Measurements from ENCODE around the gene HACD2.

The HACD2 gene

DNA sequence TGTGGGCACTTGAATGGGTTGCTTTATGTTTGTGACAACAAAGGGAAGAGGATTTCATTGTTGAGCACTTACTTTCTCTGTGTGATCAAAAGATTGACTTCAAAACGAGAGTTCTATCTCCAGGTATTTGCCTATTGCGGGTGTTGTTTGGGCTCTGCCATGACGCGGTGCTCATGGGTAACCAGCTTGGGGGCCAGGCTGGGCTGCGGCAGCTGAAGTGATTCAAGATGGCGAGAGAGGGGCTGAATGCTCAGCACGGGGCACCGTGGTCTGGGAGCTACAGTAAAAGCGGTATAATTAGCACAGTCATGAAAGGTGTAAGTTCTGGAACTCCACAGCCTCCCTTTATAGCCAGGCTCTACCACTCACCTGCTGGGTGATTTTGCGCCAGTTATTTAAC lies 105.0 kb downstream of the HACD2 start:
- peaks cover 31% of the 10 kb centered on the region for H3K27me3 Mint-ChIP-seq

DNA sequence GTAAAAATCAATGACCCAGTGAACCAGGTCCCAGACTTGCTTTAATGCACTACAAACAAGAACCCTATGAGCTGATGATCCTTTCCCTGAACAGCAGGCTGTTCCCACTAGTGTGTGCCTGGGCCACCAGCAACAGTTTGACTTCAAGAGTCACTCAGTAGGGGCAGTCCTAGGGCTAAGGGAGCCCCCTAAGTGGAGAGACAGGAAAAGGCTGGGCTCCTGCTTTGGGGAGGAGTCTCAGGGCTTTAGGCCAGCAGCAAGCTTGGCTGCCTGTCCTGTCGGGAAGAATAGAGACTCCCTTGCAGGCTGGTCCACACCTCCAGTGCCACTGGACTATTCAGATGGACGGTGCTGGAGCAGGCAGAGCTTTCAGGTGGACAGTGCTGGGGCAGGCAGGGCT lies 106.5 kb downstream of the HACD2 start:
- no peaks in the 10 kb centered on the region for H3K4me1 Mint-ChIP-seq (ENCODE audit: low read depth)
- H3K27ac Mint-ChIP-seq = no peak overlapping the region
- H3K4me3 Mint-ChIP-seq = no peak overlapping the region
- H3K27me3 Mint-ChIP-seq = peaks cover 31% of the 10 kb centered on the region
- H3K36me3 Mint-ChIP-seq (ENCODE audit: low read depth) = no peaks in the 10 kb centered on the region
- H3K9me3 Mint-ChIP-seq = no peaks in the 10 kb centered on the region

More for the DNA sequence above, 105.0 kb downstream of the HACD2 start:
- H3K4me1 Mint-ChIP-seq (ENCODE audit: low read depth) = no peaks in the 10 kb centered on the region
- H3K9me3 Mint-ChIP-seq = no peaks in the 10 kb centered on the region
- no peaks in the 10 kb centered on the region for H3K36me3 Mint-ChIP-seq (ENCODE audit: low read depth)
- H3K27ac Mint-ChIP-seq = no peak overlapping the region
- H3K4me3 Mint-ChIP-seq = no peak overlapping the region

DNA sequence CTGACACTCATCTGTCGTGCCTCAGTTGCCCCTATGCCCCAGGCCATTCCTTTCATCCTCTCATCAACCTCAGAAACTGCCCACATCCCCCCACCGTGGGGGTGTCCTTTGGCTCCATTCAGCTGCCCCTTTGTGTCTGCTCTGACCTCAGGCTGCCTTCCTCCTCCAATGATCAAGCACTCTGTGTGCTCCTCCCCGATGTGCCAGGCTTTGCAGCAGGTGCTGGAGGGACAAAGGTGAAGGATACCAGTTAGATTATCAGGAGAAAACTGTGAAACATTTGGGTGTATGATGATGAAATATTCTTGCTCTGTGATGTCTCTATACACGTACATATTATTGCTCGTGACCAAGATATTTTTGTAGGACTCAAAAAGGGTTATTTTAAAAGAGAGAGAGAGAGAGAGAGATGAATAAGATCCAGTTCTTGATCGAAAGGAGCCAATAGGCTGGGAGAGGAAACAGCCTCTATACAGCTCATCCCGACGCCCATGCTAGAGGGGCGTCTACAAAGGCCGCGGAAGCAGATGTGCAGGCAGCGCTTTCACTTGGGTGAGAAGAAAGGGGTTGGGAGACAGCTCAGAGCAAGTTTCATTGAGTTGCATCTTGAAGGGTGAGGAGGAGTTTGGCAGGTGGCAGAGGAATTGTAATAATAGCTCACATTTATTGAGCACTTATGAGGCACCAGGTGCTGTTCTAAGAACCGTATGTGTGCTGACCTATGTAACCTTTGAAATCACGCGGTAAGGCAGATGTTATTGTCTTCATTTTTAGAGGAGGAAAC lies 107.7 kb downstream of the HACD2 start:
- peaks cover 31% of the 10 kb centered on the region for H3K27me3 Mint-ChIP-seq
- no peaks in the 10 kb centered on the region for H3K4me1 Mint-ChIP-seq (ENCODE audit: low read depth)
- no peak overlapping the region for H3K4me3 Mint-ChIP-seq
- H3K9me3 Mint-ChIP-seq = no peaks in the 10 kb centered on the region
- H3K36me3 Mint-ChIP-seq (ENCODE audit: low read depth) = no peaks in the 10 kb centered on the region
- no peak overlapping the region for H3K27ac Mint-ChIP-seq

DNA sequence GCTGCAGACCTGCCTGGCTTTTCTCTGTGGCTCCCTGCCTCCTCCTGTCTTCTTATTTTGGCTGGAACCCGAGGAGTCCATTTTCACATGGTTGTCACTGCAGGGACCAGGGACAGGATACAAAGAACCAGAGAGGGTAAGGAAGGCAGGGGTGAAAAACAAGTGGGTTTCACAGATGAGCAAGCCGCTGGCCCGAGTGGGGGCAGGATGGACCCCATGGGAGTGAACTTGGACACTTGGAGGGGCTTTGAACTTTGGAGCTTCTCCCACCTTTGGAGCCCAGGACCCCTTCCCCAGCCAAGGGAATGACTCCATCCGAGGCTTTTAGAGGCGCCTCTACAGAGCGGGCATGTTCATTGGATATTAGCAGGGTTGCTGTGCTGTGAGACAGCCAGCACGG lies 109.1 kb downstream of the HACD2 start:
- Mint-ChIP-seq H3K36me3 (ENCODE audit: low read depth) (no peaks in the 10 kb centered on the region), H3K4me1 (ENCODE audit: low read depth) (no peaks in the 10 kb centered on the region), H3K27ac (no peak overlapping the region), H3K27me3 (peaks cover 34% of the 10 kb centered on the region), H3K9me3 (no peaks in the 10 kb centered on the region), H3K4me3 (no peak overlapping the region)

DNA sequence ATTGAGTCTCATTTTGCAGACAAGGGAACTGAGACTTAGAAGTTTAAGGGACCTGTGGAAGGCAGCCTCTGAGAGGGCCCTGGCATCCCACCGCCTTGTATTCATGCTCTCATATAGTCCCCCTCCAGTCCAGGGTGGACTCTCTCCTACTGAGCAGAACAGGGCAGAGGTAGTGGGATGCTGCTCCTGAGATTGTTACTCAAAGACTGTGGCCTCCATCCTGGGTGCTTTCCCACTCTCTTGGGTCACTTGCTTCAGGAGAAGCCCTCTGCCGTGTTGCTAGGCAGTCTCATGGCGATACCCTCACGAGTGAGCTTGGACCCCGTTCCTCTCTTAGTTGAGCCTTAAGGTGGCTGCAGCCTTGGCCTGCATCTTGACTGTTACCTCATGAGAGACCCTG lies 113.7 kb downstream of the HACD2 start:
- Mint-ChIP-seq H3K27ac (no peak overlapping the region), H3K27me3 (peaks cover 18% of the 10 kb centered on the region), H3K9me3 (no peaks in the 10 kb centered on the region), H3K4me1 (ENCODE audit: low read depth) (no peaks in the 10 kb centered on the region), H3K4me3 (no peak overlapping the region), H3K36me3 (ENCODE audit: low read depth) (no peaks in the 10 kb centered on the region)

DNA sequence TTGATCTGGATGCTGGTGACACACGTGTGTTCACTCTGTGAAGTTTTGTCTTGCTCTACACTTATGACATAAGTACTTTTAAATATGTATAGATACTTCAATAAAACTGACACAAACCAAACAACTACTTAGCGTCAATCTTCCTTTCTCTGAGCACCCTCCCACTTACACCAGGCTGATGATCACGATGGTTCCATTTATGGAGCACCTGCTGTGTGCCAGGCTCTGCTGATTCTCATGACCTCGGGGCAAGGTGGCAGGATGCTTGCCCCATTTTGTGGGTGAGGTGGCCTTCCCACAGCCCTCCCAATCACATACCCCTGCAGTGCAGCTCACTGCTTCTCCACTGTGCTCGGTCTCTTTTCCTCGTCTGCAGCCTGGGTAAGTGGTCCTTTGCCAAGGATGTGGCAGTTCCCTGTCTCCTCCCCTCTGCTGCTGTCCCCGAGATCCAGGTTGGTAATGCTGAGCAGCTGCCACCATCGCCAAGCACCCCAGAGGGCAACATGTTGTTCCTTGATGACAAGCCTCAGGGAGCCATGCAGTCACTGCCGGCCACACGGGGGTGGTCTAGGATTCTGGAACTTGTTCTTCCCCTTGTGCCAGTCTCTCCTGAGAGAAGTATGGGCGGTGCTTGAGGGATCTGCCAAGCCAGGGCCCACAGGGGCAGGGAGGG lies 115.4 kb downstream of the HACD2 start:
- no peak overlapping the region for H3K4me3 Mint-ChIP-seq
- no peaks in the 10 kb centered on the region for H3K9me3 Mint-ChIP-seq
- H3K4me1 Mint-ChIP-seq (ENCODE audit: low read depth) = no peaks in the 10 kb centered on the region
- peaks cover 15% of the 10 kb centered on the region for H3K27me3 Mint-ChIP-seq
- no peaks in the 10 kb centered on the region for H3K36me3 Mint-ChIP-seq (ENCODE audit: low read depth)
- H3K27ac Mint-ChIP-seq = no peak overlapping the region

DNA sequence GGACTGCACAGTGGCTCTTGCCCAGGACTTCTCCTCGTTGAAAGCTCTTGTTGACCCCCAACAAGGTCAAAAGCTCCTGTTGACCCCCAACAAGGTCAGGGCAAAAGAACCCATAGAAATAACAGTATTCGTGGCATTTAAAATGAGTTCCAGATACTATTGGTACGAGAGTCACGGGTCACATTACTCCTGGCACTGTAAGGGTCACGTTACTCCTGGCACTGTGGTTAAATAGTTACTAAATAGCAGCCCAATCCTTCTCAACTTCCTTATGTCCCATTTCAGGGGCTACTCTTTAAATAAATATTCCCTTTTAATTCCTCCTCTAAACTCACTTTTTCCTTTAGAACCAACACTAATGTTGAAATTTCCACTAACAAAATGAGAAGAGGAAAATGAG lies 117.8 kb downstream of the HACD2 start:
- Mint-ChIP-seq H3K4me3 (no peak overlapping the region), H3K27me3 (peaks cover 14% of the 10 kb centered on the region), H3K36me3 (ENCODE audit: low read depth) (no peaks in the 10 kb centered on the region), H3K27ac (no peak overlapping the region), H3K4me1 (ENCODE audit: low read depth) (no peaks in the 10 kb centered on the region), H3K9me3 (no peaks in the 10 kb centered on the region)

DNA sequence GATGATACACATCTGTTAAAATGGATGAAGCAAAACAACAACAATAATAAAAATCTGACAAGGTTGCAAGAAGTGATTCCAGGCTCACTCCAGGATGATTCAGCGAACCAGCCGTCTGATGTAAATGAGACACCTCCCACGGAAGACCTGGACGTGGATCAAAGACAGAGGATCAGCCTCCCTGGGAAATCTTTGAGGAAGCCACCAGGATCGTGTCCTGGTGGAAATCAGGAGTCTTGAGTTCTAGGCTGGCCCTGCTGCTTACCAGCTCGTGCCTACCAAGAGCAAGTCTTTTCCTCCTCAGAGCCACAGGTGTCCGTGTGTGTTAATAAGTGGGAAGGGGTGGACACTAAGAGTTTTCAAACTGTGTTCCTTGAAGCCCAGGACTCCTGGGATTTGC lies 120.6 kb downstream of the HACD2 start:
- Mint-ChIP-seq H3K9me3 (no peaks in the 10 kb centered on the region), H3K36me3 (ENCODE audit: low read depth) (no peaks in the 10 kb centered on the region), H3K27me3 (peaks cover 15% of the 10 kb centered on the region), H3K4me1 (ENCODE audit: low read depth) (no peaks in the 10 kb centered on the region), H3K4me3 (no peak overlapping the region), H3K27ac (no peak overlapping the region)

DNA sequence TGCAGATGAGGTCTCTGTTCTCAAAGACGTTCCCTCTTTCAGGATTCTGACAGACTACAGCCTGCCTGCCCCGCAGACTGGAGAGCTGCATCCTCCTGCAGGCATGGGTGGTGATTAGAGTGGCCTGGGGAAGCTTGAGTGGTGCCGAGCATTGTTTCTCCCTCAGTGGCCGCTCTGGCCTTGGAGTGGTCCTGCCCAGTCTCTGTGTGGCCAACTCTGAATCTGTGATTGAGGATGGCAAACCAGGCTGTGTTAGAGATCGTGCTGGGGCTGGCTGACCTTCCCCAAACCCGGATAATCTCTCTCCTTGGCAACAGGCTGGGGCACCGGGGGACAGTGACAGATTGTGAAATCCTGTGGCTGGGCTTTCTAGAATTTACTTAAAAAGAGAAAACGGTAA lies 125.0 kb downstream of the HACD2 start:
- H3K27me3 Mint-ChIP-seq = peaks cover 20% of the 10 kb centered on the region

DNA sequence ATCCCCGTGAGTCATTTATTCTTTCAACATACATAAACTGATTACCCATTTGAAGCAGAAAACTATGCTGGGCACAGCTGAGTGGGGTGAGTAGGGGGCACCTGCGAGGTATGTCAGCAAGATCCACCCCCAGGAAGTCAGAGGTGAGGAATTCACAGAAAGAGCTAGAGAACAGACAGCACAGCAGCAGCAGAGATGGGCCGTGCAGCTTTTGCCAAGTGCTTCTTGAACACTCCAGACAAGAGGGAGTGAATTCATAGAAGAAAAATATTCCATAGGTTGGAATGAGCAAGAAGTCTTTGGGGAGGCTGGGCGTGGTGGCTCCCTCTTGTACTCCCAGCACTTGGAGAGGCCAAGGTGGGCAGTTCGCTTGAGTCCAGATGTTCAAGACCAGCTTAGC lies 126.6 kb downstream of the HACD2 start:
- Mint-ChIP-seq H3K27me3 (peaks cover 20% of the 10 kb centered on the region), H3K36me3 (ENCODE audit: low read depth) (no peaks in the 10 kb centered on the region), H3K9me3 (no peaks in the 10 kb centered on the region), H3K4me1 (ENCODE audit: low read depth) (no peaks in the 10 kb centered on the region), H3K4me3 (no peak overlapping the region), H3K27ac (no peak overlapping the region)

More for the DNA sequence above, 125.0 kb downstream of the HACD2 start:
- no peak overlapping the region for H3K27ac Mint-ChIP-seq
- no peak overlapping the region for H3K4me3 Mint-ChIP-seq
- H3K4me1 Mint-ChIP-seq (ENCODE audit: low read depth) = no peaks in the 10 kb centered on the region
- no peaks in the 10 kb centered on the region for H3K9me3 Mint-ChIP-seq
- no peaks in the 10 kb centered on the region for H3K36me3 Mint-ChIP-seq (ENCODE audit: low read depth)

DNA sequence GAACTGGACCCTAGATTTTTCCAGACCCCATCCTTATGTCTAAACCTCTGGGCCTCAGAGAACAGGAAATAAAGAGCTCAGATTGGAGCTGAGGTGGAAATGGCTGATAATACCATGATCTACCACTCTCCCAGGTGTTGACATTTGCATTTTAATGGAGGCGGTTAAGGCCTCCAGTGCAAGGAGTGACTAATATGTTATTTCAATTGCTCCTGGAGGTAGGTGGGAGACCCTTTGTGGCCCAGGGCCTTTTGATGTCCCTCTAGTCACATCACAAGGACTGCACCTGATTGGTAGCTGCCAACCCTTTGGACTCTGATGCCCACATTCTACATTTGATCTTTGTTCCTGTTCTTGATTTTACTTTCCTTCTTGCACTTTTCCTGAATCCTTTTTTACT lies 127.0 kb downstream of the HACD2 start:
- no peak overlapping the region for H3K27ac Mint-ChIP-seq
- H3K4me3 Mint-ChIP-seq = no peak overlapping the region
- no peaks in the 10 kb centered on the region for H3K36me3 Mint-ChIP-seq (ENCODE audit: low read depth)
- H3K27me3 Mint-ChIP-seq = peaks cover 20% of the 10 kb centered on the region
- no peaks in the 10 kb centered on the region for H3K4me1 Mint-ChIP-seq (ENCODE audit: low read depth)
- H3K9me3 Mint-ChIP-seq = no peaks in the 10 kb centered on the region

DNA sequence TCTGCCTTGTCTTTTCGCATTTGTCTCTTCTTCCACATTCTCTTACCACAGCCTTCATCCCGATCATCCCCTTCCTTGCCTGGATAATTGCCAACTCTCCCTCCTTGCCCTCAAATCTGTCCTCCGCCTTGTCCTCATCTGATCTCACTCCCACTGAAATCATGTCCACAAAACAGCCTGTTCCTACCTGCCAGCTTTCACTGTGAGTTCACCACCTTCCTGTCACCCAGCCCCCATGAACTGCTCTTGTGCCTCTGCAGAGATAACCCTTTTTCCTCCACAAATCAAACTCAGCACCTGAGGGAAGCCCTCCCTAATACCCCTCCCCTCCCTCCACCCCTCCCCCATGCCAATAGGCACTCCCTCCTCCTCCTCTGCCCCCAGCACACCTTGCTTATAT lies 131.2 kb downstream of the HACD2 start:
- H3K36me3 Mint-ChIP-seq (ENCODE audit: low read depth) = no peaks in the 10 kb centered on the region
- no peaks in the 10 kb centered on the region for H3K9me3 Mint-ChIP-seq
- no peak overlapping the region for H3K4me3 Mint-ChIP-seq
- no peak overlapping the region for H3K27ac Mint-ChIP-seq
- peaks cover 28% of the 10 kb centered on the region for H3K27me3 Mint-ChIP-seq
- H3K4me1 Mint-ChIP-seq (ENCODE audit: low read depth) = peaks cover 6% of the 10 kb centered on the region

DNA sequence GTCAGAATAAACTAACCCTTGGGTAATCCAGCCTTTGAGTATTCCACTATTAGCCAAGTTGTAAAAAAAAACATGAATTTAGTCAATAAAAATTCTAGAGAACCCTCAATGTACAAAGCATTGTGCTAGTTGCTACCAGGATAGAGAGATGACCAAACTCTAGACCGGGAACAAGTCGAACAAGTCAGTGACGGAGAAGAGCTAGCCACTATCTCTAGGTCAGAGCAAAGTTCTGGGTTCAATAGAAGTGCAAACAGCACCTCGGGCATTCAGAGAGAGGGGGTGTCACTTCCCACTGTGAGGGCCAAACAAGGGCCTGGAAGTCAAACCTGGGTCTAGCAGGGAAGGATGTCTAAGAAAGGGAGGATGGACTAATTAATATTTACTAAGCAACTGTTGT lies 133.7 kb downstream of the HACD2 start:
- Mint-ChIP-seq H3K4me3 (no peak overlapping the region), H3K4me1 (ENCODE audit: low read depth) (peaks cover 10% of the 10 kb centered on the region), H3K9me3 (no peaks in the 10 kb centered on the region), H3K27me3 (peaks cover 35% of the 10 kb centered on the region), H3K27ac (no peak overlapping the region), H3K36me3 (ENCODE audit: low read depth) (no peaks in the 10 kb centered on the region)

DNA sequence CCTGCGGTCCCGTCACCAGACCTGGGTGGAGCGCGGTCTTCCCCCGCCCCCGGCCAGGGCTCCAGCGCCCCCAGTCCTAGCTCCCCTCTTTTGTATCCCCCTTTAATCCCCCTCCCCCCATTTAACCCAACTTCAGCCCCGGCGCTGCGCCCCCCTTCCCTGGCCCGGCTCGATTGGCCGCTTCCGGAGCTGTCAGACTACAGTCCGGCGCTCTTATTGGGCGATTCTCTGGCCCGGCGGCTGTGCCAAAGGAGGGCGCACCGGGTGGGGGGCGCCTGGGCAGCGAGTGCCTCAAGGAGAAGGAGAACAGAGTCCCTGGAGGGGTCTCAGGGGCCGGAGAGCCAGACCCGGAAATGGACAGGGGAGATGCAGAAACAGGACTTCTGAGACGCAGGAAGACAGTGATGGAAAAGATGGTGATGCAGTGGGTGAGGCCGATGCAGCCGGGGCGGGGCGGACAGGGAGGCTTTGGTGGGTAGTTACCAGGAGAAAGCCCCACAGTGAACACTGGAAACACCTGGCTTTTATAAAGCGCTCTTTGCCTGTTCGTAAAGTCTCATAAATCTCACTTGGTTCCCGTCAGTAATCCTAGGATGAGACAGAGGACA lies 134.8 kb downstream of the HACD2 start:
- Mint-ChIP-seq H3K4me3 (peak overlapping the region; percentile 10), H3K9me3 (no peaks in the 10 kb centered on the region), H3K36me3 (ENCODE audit: low read depth) (no peaks in the 10 kb centered on the region), H3K27ac (no peak overlapping the region), H3K4me1 (ENCODE audit: low read depth) (peaks cover 10% of the 10 kb centered on the region), H3K27me3 (peaks cover 39% of the 10 kb centered on the region)

DNA sequence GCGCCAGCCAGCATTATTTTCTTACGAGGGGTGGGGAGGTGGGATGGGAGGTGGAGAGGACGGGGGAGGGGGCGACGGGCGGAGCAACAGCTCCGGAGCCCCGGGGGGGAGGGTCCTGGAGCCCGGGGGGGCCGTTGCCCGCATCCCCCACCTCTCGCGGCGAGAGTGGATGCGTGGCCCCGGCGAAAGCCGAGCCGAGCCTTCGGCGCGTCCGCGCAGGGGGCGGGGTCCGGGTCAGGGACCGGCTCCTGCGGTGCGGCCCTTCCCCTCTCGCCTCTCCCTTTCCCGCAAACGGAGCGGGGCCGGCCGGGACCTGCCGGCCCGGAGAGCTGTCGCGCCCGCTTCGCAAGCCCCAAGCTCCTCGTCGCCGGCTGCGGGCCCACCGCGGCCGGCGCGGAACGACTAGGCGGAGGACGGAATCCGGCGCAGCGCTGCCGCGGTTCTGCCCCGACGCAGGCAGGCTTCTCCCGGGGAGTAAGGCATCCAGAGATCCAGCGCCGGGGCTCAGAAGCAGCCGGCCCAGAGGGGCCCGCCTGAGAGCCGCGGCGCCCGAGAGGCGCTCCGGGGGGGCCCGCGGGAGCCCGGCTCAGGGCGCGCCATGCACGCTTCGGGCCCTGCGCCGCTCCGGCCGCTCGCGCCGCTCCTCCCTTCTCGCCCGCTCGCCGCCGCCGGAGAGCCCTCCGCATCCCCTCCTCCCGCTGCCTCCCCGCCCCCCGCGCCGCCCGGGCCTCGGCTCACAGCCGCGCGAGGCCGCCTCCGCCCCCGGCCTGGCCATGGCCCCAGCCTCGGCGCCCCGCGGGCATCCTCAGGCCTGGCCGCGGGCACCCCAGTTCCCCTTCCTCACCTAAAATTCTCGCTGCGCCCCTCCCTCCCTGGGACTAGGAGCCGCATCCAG lies 135.5 kb downstream of the HACD2 start:
- Mint-ChIP-seq H3K27me3 (peaks cover 43% of the 10 kb centered on the region), H3K4me1 (ENCODE audit: low read depth) (peaks cover 10% of the 10 kb centered on the region), H3K27ac (no peak overlapping the region), H3K4me3 (peak overlapping the region; percentile 10), H3K36me3 (ENCODE audit: low read depth) (no peaks in the 10 kb centered on the region), H3K9me3 (no peaks in the 10 kb centered on the region)
